ENCODE data around the gene SMIM24. TPM values are rescaled to one million over a fixed set of nuclear protein-coding genes. Genes with fewer than 3 reads are reported as not detected.

The SMIM24 gene
- total and polyA plus RNA-seq, 2 experiments from 2014 or later, result 5.0 to 21.5 TPM

DNA sequence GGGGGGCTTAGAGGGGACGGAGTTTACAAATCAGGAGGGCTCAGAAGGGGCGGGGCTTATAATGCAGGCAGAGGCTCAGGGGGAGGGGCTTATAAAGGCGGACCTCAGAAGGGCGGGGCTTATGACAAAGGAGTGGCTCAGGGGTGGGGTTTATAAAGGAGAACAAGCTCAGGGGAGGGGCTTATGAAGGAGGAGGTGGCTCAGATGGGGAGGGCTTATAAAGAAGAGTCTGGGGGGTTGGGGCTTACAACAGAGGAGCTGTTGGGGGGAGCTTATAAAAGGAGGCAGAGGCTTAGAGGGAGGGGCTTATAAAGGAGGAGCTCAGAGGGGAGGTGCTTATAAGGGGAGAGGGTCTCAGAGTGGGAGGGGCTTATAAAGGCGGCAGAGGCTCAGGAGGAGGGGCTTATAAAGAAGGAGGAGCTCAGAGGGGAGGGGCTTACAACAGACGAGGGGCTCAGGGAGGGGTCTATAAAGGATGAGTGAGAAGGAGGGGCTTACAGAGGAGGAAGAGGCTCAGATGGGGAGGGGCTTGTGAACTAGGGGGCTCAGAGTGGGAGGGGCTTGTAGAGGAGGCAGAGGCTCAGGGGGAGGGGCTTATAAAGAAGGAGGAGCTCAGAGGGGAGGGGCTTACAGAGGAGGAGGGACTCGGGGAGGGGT lies 1.0 kb downstream of the SMIM24 start (continued):
- TF ChIP-seq, protein P1, sequence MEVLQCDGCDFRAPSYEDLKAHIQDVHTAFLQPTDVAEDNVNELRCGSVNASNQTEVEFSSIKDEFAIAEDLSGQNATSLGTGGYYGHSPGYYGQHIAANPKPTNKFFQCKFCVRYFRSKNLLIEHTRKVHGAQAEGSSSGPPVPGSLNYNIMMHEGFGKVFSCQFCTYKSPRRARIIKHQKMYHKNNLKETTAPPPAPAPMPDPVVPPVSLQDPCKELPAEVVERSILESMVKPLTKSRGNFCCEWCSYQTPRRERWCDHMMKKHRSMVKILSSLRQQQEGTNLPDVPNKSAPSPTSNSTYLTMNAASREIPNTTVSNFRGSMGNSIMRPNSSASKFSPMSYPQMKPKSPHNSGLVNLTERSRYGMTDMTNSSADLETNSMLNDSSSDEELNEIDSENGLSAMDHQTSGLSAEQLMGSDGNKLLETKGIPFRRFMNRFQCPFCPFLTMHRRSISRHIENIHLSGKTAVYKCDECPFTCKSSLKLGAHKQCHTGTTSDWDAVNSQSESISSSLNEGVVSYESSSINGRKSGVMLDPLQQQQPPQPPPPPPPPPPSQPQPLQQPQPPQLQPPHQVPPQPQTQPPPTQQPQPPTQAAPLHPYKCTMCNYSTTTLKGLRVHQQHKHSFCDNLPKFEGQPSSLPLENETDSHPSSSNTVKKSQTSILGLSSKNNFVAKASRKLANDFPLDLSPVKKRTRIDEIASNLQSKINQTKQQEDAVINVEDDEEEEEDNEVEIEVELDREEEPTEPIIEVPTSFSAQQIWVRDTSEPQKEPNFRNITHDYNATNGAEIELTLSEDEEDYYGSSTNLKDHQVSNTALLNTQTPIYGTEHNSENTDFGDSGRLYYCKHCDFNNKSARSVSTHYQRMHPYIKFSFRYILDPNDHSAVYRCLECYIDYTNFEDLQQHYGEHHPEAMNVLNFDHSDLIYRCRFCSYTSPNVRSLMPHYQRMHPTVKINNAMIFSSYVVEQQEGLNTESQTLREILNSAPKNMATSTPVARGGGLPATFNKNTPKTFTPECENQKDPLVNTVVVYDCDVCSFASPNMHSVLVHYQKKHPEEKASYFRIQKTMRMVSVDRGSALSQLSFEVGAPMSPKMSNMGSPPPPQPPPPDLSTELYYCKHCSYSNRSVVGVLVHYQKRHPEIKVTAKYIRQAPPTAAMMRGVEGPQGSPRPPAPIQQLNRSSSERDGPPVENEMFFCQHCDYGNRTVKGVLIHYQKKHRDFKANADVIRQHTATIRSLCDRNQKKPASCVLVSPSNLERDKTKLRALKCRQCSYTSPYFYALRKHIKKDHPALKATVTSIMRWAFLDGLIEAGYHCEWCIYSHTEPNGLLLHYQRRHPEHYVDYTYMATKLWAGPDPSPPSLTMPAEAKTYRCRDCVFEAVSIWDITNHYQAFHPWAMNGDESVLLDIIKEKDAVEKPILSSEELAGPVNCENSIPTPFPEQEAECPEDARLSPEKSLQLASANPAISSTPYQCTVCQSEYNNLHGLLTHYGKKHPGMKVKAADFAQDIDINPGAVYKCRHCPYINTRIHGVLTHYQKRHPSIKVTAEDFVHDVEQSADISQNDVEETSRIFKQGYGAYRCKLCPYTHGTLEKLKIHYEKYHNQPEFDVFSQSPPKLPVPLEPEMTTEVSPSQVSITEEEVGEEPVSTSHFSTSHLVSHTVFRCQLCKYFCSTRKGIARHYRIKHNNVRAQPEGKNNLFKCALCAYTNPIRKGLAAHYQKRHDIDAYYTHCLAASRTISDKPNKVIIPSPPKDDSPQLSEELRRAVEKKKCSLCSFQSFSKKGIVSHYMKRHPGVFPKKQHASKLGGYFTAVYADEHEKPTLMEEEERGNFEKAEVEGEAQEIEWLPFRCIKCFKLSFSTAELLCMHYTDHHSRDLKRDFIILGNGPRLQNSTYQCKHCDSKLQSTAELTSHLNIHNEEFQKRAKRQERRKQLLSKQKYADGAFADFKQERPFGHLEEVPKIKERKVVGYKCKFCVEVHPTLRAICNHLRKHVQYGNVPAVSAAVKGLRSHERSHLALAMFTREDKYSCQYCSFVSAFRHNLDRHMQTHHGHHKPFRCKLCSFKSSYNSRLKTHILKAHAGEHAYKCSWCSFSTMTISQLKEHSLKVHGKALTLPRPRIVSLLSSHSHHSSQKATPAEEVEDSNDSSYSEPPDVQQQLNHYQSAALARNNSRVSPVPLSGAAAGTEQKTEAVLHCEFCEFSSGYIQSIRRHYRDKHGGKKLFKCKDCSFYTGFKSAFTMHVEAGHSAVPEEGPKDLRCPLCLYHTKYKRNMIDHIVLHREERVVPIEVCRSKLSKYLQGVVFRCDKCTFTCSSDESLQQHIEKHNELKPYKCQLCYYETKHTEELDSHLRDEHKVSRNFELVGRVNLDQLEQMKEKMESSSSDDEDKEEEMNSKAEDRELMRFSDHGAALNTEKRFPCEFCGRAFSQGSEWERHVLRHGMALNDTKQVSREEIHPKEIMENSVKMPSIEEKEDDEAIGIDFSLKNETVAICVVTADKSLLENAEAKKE (CRISPR knock-in tag; IDR thresholded peaks at IDR 0.05), result no peak
- no peak for TF ChIP-seq POLR2AphosphoS5 (IDR thresholded peaks at IDR 0.05; ENCODE audit: low read depth)
- TF ChIP-seq, protein P2, sequence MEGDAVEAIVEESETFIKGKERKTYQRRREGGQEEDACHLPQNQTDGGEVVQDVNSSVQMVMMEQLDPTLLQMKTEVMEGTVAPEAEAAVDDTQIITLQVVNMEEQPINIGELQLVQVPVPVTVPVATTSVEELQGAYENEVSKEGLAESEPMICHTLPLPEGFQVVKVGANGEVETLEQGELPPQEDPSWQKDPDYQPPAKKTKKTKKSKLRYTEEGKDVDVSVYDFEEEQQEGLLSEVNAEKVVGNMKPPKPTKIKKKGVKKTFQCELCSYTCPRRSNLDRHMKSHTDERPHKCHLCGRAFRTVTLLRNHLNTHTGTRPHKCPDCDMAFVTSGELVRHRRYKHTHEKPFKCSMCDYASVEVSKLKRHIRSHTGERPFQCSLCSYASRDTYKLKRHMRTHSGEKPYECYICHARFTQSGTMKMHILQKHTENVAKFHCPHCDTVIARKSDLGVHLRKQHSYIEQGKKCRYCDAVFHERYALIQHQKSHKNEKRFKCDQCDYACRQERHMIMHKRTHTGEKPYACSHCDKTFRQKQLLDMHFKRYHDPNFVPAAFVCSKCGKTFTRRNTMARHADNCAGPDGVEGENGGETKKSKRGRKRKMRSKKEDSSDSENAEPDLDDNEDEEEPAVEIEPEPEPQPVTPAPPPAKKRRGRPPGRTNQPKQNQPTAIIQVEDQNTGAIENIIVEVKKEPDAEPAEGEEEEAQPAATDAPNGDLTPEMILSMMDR (conservative IDR thresholded peaks at IDR 0.05; ENCODE audit: low read depth in 2 of 2), result no peak

DNA sequence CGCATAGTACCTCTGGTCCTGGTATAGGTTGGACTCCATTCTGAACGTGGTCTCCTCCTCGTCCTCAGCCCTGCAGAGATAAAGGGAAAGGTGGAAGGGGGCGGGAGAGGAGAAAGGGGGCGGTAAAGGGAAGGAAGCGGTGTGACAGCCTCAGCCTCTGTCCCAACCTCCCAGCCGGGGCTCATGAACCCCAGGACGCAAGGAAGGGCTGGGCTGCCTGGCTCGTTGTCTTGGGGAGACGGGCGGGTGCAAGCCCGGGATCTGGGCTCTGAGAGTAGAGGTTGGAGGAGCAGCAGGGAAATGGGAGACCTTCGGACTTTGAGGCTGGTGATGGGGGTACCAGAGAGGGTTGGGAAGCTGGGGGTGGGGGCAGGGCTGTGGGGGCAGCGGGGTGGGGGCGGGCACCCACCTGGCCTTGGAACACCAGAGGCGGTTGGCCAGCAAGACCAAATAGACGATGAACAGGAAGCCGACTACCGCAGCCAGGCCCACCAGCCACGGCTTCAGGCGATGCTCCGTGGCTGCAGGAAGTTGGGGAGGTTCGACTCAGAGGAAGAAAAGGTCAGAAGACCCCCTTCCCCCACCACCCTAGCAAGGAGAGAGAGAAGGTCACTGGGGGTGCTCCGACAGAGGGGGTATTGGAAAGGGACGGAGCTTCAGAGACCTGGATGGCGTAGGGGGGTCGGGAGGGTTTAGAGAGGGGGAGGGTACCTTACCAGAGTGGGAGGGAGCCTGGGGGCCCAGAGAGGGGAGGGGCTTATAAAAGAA lies 1.7 kb downstream of the SMIM24 start:
- Histone ChIP-seq H3K36me3 (ENCODE audit: insufficient read depth) (no peaks in the 10 kb centered on the region), H3F3A (replicated peaks; ENCODE audit: low read depth) (0 out of 2 replicates have a peak, but pooled peaks cover 4% of the 10 kb centered on the region), H3K27ac (ENCODE audit: low read depth) (no peak overlapping the region), H3K4me1 (ENCODE audit: insufficient read depth) (peaks cover 11% of the 10 kb centered on the region; the same call in 1 of the 2 replicates), H3K79me2 (replicated peaks; ENCODE audit: insufficient read depth) (no peaks in the 10 kb centered on the region), H2AFZ (0 out of 2 replicates have a peak overlapping the region, but pooled peaks have one; percentile 74), H4K20me1 (replicated peaks; ENCODE audit: insufficient read depth) (no peaks in the 10 kb centered on the region), H3K4me3 (peak overlapping the region; percentile 52), H3K27me3 (ENCODE audit: insufficient read depth) (no peaks in the 10 kb centered on the region), H3K4me2 (peak overlapping the region; percentile 78), H3K9me2 (ENCODE audit: insufficient read depth) (peaks cover 7% of the 10 kb centered on the region; the same call in 1 of the 2 replicates)
- Mint-ChIP-seq H3K9me3 (no peaks in the 10 kb centered on the region; the same call in 2 of the 3 replicates), H3K36me3 (ENCODE audit: low read depth) (no peaks in the 10 kb centered on the region), H3K4me3 (no peak overlapping the region), H3K4me1 (peaks cover 9% of the 10 kb centered on the region; the same call in 2 of the 3 replicates), H3K27me3 (ENCODE audit: insufficient read depth, low read depth, poor library complexity) (peaks cover 19% of the 10 kb centered on the region), H3K27ac (no peak overlapping the region)
- peak; percentile 49 for DNase-seq (ENCODE audit: low spot score)
- no peak for TF ChIP-seq EZH2phosphoT487 (IDR thresholded peaks at IDR 0.05; ENCODE audit: unreplicated experiment)
- TF ChIP-seq, protein P2 (conservative IDR thresholded peaks at IDR 0.05; ENCODE audit: low read depth in 2 of 2), result 0 out of 4 replicates have a peak, but pooled peaks of 1 of the 2 experiments have one; percentile 11
- ATAC-seq, result no peak

Measured in GM23338 (cell line).